ENCODE results near the gene BCL2A1. TPM values are rescaled to one million over a fixed set of nuclear protein-coding genes. Genes with fewer than 3 reads are reported as not detected.
A peak's percentile ranks its signal among the peaks of the same experiment; 100 is the strongest.

The BCL2A1 gene
- total and polyA plus RNA-seq, 10 of the 15 experiments (the other 5 are each of a cell fraction or from before 2014, with no cell fraction given), result 181 to 570 (median 321) TPM

- TF ChIP-seq HDAC6 (IDR thresholded peaks at IDR 0.05; ENCODE audit: unreplicated experiment), result peak; percentile 75
- peak; percentile 52; the same call in 1 of the 2 replicates for TF ChIP-seq TARDBP (IDR thresholded peaks at IDR 0.05; ENCODE audit: borderline replicate concordance)
- peak; percentile 97 for TF ChIP-seq CREM (IDR thresholded peaks at IDR 0.05; ENCODE audit: low read depth)
- peak; percentile 88; the same call in 1 of the 2 replicates for TF ChIP-seq NBN (IDR thresholded peaks at IDR 0.05)
- peak; percentile 95 for TF ChIP-seq TAF1 (IDR thresholded peaks at IDR 0.05; ENCODE audit: borderline replicate concordance, low read depth, low read length)
- peak; percentile 96 for TF ChIP-seq ZBED1 (IDR thresholded peaks at IDR 0.05; ENCODE audit: borderline replicate concordance)
- TF ChIP-seq MTA2 (IDR thresholded peaks at IDR 0.05; ENCODE audit: low read depth), result peak; percentile 86
Measured at GRCh38 chr15:79970624-79971434, at the start of gene BCL2A1 (continued).

- SMC1A ChIA-PET (ENCODE audit: uncharacterized antibody, unreplicated experiment), result interaction anchor here (1.2 to 7.5 kb wide), 4 partner anchors 10 to 38 kb away, joined by 4 to 98 read pairs (median 6); partner anchors contain the start of gene ZFAND6
- ATAC-seq, result peak; percentile 35
- H3K27ac ChIP-seq (ENCODE audit: control insufficient read depth, insufficient read depth), result peak overlapping the region; percentile 92
- H3K4me1 ChIP-seq (ENCODE audit: control insufficient read depth, insufficient read depth, low read length), result peaks cover 30% of the 10 kb centered on the region
- in situ Hi-C loops (cut with MboI) (loop anchor here (5.0 to 25.0 kb wide), 2 partner anchors 37 to 1267 kb away; partner anchors contain the start of gene ZFAND6), intact Hi-C loops (cut with micrococcal nuclease; ENCODE audit: unreplicated experiment) (loop anchor here (1.0 kb wide), 1 partner anchor 39 kb away; the partner anchor contains the start of gene ZFAND6)
- H3K4me3 ChIP-seq, result no peak overlapping the region
- FAIRE-seq, result no peak
- RAD21 ChIA-PET (ENCODE audit: unreplicated experiment), result interaction anchor here (1.2 to 2.3 kb wide), 2 partner anchors 9 to 28 kb away, joined by 3 to 10 read pairs; no protein-coding TSS in a partner anchor
- 49% methylated on average over 3 of the region's 3 CpGs for whole genome bisulfite sequencing (ENCODE audit: insufficient coverage, insufficient replicate concordance, low lambda C conversion rate, missing lambda C conversion rate)
- peak overlapping the region; percentile 84 for H3K4me2 ChIP-seq (ENCODE audit: control insufficient read depth, insufficient read depth)
- BruUV-seq (replicated peaks), result no TSS peak
- H3K36me3 ChIP-seq (ENCODE audit: control insufficient read depth in 2 of 2, insufficient read depth in 2 of 2, low read length in 1 of 2), result no peaks in the 10 kb centered on the region
- peak overlapping the region; percentile 11; the same call in 1 of the 2 replicates for H3K9ac ChIP-seq (ENCODE audit: control insufficient read depth, insufficient read depth, low read length)
- peaks cover 9% of the 10 kb centered on the region; the same call in 2 of the 3 replicates for H3K9me3 ChIP-seq (replicated peaks; ENCODE audit: control insufficient read depth, insufficient read depth, low read length)
- peaks cover 10% of the 10 kb centered on the region for H3K79me2 ChIP-seq (ENCODE audit: control insufficient read depth, insufficient read depth, low read length)
- H3K27me3 ChIP-seq (replicated peaks in 1 of 2; ENCODE audit: control insufficient read depth in 2 of 2, insufficient read depth in 2 of 2, low read length in 1 of 2), result no peaks in the 10 kb centered on the region
- H2AFZ ChIP-seq (ENCODE audit: control insufficient read depth, low read depth, low read length), result no peak overlapping the region
- POLR2A ChIA-PET, result no interaction called here
- no peak for DNase-seq (ENCODE audit: low read depth, low spot score)
- no peaks in the 10 kb centered on the region for H4K20me1 ChIP-seq (ENCODE audit: control insufficient read depth, insufficient read depth)
- CTCF ChIA-PET, result no interaction called here
- peak; percentile 39; the same call in 1 of the 2 replicates for TF ChIP-seq RUNX3 (IDR thresholded peaks at IDR 0.05; ENCODE audit: low read length)
- no peak for TF ChIP-seq NFYA (IDR thresholded peaks at IDR 0.05; ENCODE audit: borderline replicate concordance, low read depth, low read length)
- 0 out of 2 replicates have a peak, but pooled peaks have one; percentile 20 for TF ChIP-seq MLLT1 (IDR thresholded peaks at IDR 0.05)
- TF ChIP-seq IKZF2 (IDR thresholded peaks at IDR 0.05), result 0 out of 4 replicates have a peak, but pooled peaks of 1 of the 2 experiments have one; percentile 15
- TF ChIP-seq ZNF274 (IDR thresholded peaks at IDR 0.05; ENCODE audit: insufficient read depth, insufficient read length), result no peak
Measured at GRCh38 chr15:80020731-80021130, 49.7 kb upstream of the BCL2A1 start.

Measured in GM12878 (cell line).